GM21737 (cell line): ENCODE measurements around the gene KCNK18.
"Not testable (repeated sequence)": the region's sequence is repeated elsewhere in the genome, so short reads cannot be mapped to it uniquely, and the experiment has no call there.

Experiments
- ATAC-seq: cut with Tn5 transposase; IDR thresholded peaks from one replicate; pipeline ENCODE4 v1.9.1; 2021; ENCODE audit warnings: mild to moderate bottlenecking, moderate library complexity; ENCODE audit not compliant: unreplicated experiment

KCNK18 gene

GRCh38 chr10:117169480-117169879, 27.8 kb upstream of the KCNK18 start:
- ATAC-seq, result no peak

- no peak for ATAC-seq
Measured at GRCh38 chr10:117170244-117170643, 27.0 kb upstream of the KCNK18 start.

- ATAC-seq, result peak; percentile 70
Measured at GRCh38 chr10:117174439-117175214, 22.7 kb upstream of the KCNK18 start.

- ATAC-seq, result peak; percentile 34
Measured at GRCh38 chr10:117175215-117175900, 21.9 kb upstream of the KCNK18 start.

GRCh38 chr10:117175901-117176534, 21.3 kb upstream of the KCNK18 start:
- ATAC-seq, result peak; percentile 59

- no peak for ATAC-seq
Measured at GRCh38 chr10:117178190-117178589, 19.1 kb upstream of the KCNK18 start.

GRCh38 chr10:117184296-117184695, 13.0 kb upstream of the KCNK18 start:
- no peak for ATAC-seq

GRCh38 chr10:117184821-117185220, 12.5 kb upstream of the KCNK18 start:
- no peak for ATAC-seq

GRCh38 chr10:117185817-117186216, 11.5 kb upstream of the KCNK18 start:
- ATAC-seq, result not testable (repeated sequence)

GRCh38 chr10:117186832-117187615, 10.3 kb upstream of the KCNK18 start:
- no peak for ATAC-seq

- no peak for ATAC-seq
Measured at GRCh38 chr10:117188371-117188770, 8.9 kb upstream of the KCNK18 start.

- ATAC-seq, result no peak
Measured at GRCh38 chr10:117189557-117189956, 7.7 kb upstream of the KCNK18 start.

- no peak for ATAC-seq
Measured at GRCh38 chr10:117198088-117198487, 799 bp downstream of the KCNK18 start.

GRCh38 chr10:117201826-117202225, 4.5 kb downstream of the KCNK18 start:
- no peak for ATAC-seq

GRCh38 chr10:117204316-117204715, 7.0 kb downstream of the KCNK18 start:
- no peak for ATAC-seq

- ATAC-seq, result no peak
Measured at GRCh38 chr10:117212176-117212575, 14.9 kb downstream of the KCNK18 start.

- no peak for ATAC-seq
Measured at GRCh38 chr10:117214401-117214800, 17.1 kb downstream of the KCNK18 start.

GRCh38 chr10:117215079-117215478, 17.8 kb downstream of the KCNK18 start:
- no peak for ATAC-seq

- ATAC-seq, result no peak
Measured at GRCh38 chr10:117216028-117216427, 18.7 kb downstream of the KCNK18 start.

GRCh38 chr10:117216611-117217195, 19.4 kb downstream of the KCNK18 start:
- peak; percentile 82 for ATAC-seq
